ENCODE results near the gene MRPL28.

DNA sequence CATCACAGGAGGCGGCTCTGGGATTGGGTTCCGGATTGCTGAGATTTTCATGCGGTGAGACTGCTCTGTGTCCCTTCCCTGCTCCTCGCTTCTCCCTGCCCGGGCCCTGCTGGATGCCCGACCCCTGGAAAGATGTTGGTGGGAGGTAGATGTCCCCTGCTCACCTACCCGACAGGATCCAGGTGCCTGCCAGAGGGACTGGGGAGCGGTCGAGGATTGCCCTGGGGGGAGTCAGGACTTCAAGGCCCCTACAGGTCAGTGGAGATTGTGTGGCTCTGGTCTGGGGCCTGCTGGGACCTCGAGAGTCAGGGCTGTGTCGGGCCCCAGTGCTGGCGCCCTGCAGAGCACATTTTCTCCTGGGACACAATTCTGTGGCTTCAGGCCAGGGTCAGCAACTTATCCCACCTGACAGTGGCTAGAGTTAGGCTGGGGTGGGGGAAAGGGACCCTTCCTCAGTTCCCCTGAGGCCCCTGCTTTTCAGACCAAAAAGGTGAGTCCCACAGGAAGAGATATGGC lies 34.7 kb upstream of the MRPL28 start:
- TF ChIP-seq, protein P1, sequence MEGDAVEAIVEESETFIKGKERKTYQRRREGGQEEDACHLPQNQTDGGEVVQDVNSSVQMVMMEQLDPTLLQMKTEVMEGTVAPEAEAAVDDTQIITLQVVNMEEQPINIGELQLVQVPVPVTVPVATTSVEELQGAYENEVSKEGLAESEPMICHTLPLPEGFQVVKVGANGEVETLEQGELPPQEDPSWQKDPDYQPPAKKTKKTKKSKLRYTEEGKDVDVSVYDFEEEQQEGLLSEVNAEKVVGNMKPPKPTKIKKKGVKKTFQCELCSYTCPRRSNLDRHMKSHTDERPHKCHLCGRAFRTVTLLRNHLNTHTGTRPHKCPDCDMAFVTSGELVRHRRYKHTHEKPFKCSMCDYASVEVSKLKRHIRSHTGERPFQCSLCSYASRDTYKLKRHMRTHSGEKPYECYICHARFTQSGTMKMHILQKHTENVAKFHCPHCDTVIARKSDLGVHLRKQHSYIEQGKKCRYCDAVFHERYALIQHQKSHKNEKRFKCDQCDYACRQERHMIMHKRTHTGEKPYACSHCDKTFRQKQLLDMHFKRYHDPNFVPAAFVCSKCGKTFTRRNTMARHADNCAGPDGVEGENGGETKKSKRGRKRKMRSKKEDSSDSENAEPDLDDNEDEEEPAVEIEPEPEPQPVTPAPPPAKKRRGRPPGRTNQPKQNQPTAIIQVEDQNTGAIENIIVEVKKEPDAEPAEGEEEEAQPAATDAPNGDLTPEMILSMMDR (conservative IDR thresholded peaks at IDR 0.05) = no peak
- TF ChIP-seq ZFX (IDR thresholded peaks at IDR 0.05) = no peak
